HepG2 (cell line): ENCODE results near the gene SRP68. TPM values are rescaled to one million over a fixed set of nuclear protein-coding genes. Genes with fewer than 3 reads are reported as not detected.
A peak's percentile ranks its signal among the peaks of the same experiment; 100 is the strongest.

Source experiments
- ATAC-seq: fragments of 200-7000 bp; cut with Tn5 transposase; 3 replicates; pipeline ENCODE4 v1.9.1; 2020; ENCODE audit warnings: mild to moderate bottlenecking, moderate library complexity
- BruUV-seq: library from RNA; stranded (reverse); fragments of 400-500 nt; replicated peaks from 2 replicates; lab custom pipeline; 2021; lab: Mats Ljungman, UMichigan
- CTCF ChIA-PET: fragments of 300-600 bp; formaldehyde crosslinking; extraction: SDS; loops from one replicate; lab custom pipeline; 2021; ENCODE audit warnings: low total read pairs, inconsistent platforms, low intra/inter-chr PET ratio; lab: Yijun Ruan, JAX
- POLR2A ChIA-PET: fragments of 350-600 bp; sonication (Branson Sonifier 250); formaldehyde crosslinking; loops from one replicate; lab custom pipeline; 2020; ENCODE audit warnings: antibody characterized with exemption, inconsistent platforms; lab: Yijun Ruan, JAX
- DNase-seq: peaks from one replicate; pipeline ENCODE4 v3.0.0-alpha.2; 2015; ENCODE audit warnings: low spot score
- FAIRE-seq: peaks from 3 replicates; lab custom pipeline; 2011; peaks lifted over from hg19 to GRCh38; lab: Jason Lieb, UNC
- H2AFZ ChIP-seq: one replicate; pipeline ENCODE4 v1.6.1; 2011; ENCODE audit warnings: low read length, inconsistent platforms
- H3K27ac ChIP-seq: fragments of 300-600 bp; 3 replicates; pipeline ENCODE4 v1.8.0; 2011; ENCODE audit warnings: mixed run types, mild to moderate bottlenecking, mixed read lengths, low read length, inconsistent platforms; ENCODE audit not compliant: insufficient read depth; ENCODE audit errors: extremely low read length
- H3K27me3 ChIP-seq, 2 experiments: fragments of 200-600 bp in 1 of 2; 2 replicates in 1 of 2; 3 replicates in 1 of 2; pipeline versions ENCODE4 v1.6.0 to v1.8.0; 2011; ENCODE audit warnings: low read length in 2 of 2, mild to moderate bottlenecking in 2 of 2, moderate library complexity in 2 of 2, inconsistent platforms in 1 of 2; ENCODE audit not compliant: insufficient read depth in 2 of 2, control insufficient read depth in 1 of 2
- H3K36me3 ChIP-seq, 2 experiments: fragments of 200-600 bp in 1 of 2; replicated peaks in 1 of 2; 2 replicates in 1 of 2; 3 replicates in 1 of 2; pipeline versions ENCODE4 v1.5.1 to v1.8.0; 2011; ENCODE audit warnings: low read length in 2 of 2, inconsistent platforms in 1 of 2; ENCODE audit not compliant: insufficient read depth in 2 of 2, control insufficient read depth in 1 of 2
- H3K4me1 ChIP-seq: 2 replicates; pipeline ENCODE4 v1.5.1; 2012; ENCODE audit warnings: low read length, inconsistent platforms; ENCODE audit not compliant: insufficient read depth
- H3K4me2 ChIP-seq: 2 replicates; pipeline ENCODE4 v1.6.0; 2011; ENCODE audit warnings: low read depth, low read length, inconsistent platforms
- H3K4me3 ChIP-seq, 3 experiments: fragments of 200-600 bp in 1 of 3; sonication (generic), shearing (Covaris generic) in 1 of 3; replicated peaks in 1 of 3; 2 replicates each; pipeline ENCODE4 v1.5.1; 2011 to 2016; ENCODE audit warnings: low read length in 3 of 3, inconsistent platforms in 2 of 3, low read depth in 2 of 3, mild to moderate bottlenecking in 2 of 3, control low read depth in 1 of 3, mixed read lengths in 1 of 3; ENCODE audit not compliant: insufficient read depth in 1 of 3
- H3K79me2 ChIP-seq: one replicate; pipeline ENCODE4 v1.6.1; 2011; ENCODE audit warnings: low read length, inconsistent platforms; ENCODE audit not compliant: insufficient read depth
- H3K9ac ChIP-seq: 2 replicates; pipeline ENCODE4 v1.6.0; 2011; ENCODE audit warnings: mild to moderate bottlenecking, low read depth, low read length, inconsistent platforms; ENCODE audit not compliant: insufficient read depth
- H3K9me3 ChIP-seq: 2 replicates; pipeline ENCODE4 v1.5.1; 2012; ENCODE audit warnings: mild to moderate bottlenecking, low read length
- H4K20me1 ChIP-seq: 2 replicates; pipeline ENCODE4 v1.6.0; 2011; ENCODE audit warnings: inconsistent platforms, mild to moderate bottlenecking, low read length, moderate library complexity; ENCODE audit not compliant: insufficient read depth
- AGO2 ChIP-seq: fragments of 200-400 bp; formaldehyde crosslinking; optimal IDR thresholded peaks from 2 replicates; pipeline ENCODE3; 2017; ENCODE audit warnings: mild to moderate bottlenecking, low read depth, low read length, moderate library complexity
- ZBTB33 ChIP-seq: sonication (generic); formaldehyde crosslinking; IDR thresholded peaks from 2 replicates; pipeline ENCODE4 v1.4.0; 2020; ENCODE audit warnings: missing genetic modification reagents
- ZNF570 ChIP-seq: sonication (generic); formaldehyde crosslinking; IDR thresholded peaks from 2 replicates; pipeline ENCODE4 v1.4.0; 2020; ENCODE audit warnings: mild to moderate bottlenecking, missing genetic modification reagents, borderline replicate concordance
- ZNF883 ChIP-seq: sonication (generic); formaldehyde crosslinking; IDR thresholded peaks from 2 replicates; pipeline ENCODE4 v1.5.1; 2020; ENCODE audit warnings: mild to moderate bottlenecking, missing genetic modification reagents; ENCODE audit errors: not compliant biosample characterization
- WGBS: methylation state at CpG from one replicate; pipeline ENCODE4 v1.1.6; 2017; ENCODE audit warnings: low lambda C conversion rate; 5-methylcytosine and 5-hydroxymethylcytosine counted together
- in situ Hi-C: cut with HindIII; loops from 2 replicates; pipeline ENCODE4 v1.10.0; 2017; ENCODE audit warnings: low pct_unique_long_range_greater_than_20kb; ENCODE audit not compliant: extremely low pct_ligation_motif_present
- intact Hi-C: fragments of 100-400 bp; cut with micrococcal nuclease; formaldehyde crosslinking; loops from one replicate; pipeline ENCODE4 v1.10.0; 2022; ENCODE audit not compliant: unreplicated experiment
- polyA plus RNA-seq, 8 experiments: library from polyadenylated mRNA; depleted of rRNA in 3 of 8; stranded (reverse) in 7 of 8; unstranded in 1 of 8; fragments of >200 nt; fragmentation: Illumina TruSeq in 4 of 8; extraction: Trizol in 4 of 8; gene quantifications; 2 replicates each; pipeline versions ENCODE4 v1.2.1 to v1.2.3, GENCODE V29; 2011 to 2016; ENCODE audit warnings: low read depth in 4 of 8, missing spikeins in 1 of 8, mixed read lengths in 1 of 8; ENCODE audit not compliant: insufficient read depth in 1 of 8
- total RNA-seq, 5 experiments: library from RNA; depleted of rRNA; stranded (reverse); fragments of >200 nt; fragmentation: Illumina TruSeq; extraction: Trizol; gene quantifications; 2 replicates each; pipeline ENCODE4 v1.2.3, GENCODE V29; 2016; ENCODE audit warnings: low read depth in 1 of 5

The SRP68 gene
- total and polyA plus RNA-seq, 2 of the 13 experiments (the other 11 are each of a cell fraction or from before 2014, with no cell fraction given): 39.8 to 74.3 TPM

DNA sequence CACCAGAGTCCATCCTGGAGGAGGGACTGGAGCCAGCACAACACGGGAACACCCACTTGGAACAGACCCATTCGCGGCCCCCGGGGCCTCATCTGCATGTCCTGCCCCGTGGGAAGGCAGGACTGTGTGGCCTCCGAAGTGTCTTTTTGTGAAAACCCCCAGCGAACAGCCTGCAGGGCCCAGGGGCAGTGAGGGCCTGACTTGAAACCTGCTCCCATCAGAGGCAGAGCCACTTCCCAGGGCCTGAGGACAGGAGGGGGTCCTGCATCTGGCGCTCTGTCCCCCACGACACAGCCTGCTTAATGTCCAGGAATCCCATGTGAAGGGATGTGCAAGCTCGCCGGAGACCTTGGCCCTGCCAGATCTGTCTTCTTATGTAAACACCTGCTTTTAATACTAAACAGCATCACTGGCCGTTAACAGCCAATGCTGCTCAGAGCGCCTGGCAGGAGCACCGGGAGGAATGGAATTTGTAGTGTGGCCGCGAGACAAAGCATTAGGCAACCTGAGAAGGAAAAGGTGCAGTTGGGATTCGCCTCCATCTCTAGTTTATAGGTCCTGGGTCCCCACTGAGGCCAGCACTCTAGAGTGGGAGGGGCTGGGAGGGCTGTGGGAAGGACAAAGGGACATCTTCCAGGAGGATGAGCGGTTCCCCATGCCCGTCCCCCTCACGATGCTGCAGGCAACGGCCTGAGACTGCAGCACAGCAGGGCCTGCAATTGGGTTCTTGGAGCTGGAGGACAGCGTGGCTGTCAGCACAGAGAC lies 35.6 kb downstream of the SRP68 start:
- Histone ChIP-seq H3K9ac (no peak overlapping the region), H2AFZ (no peak overlapping the region), H3K27ac (no peak overlapping the region), H3K36me3 (peaks cover 22 to 43% of the 10 kb centered on the region in 2 experiments), H3K79me2 (no peaks in the 10 kb centered on the region), H3K4me1 (peaks cover 24% of the 10 kb centered on the region), H3K4me2 (no peak overlapping the region), H3K27me3 (no peaks in the 10 kb centered on the region), H4K20me1 (no peaks in the 10 kb centered on the region), H3K4me3 (no peak overlapping the region)
- no peak for DNase-seq
- CTCF ChIA-PET: no interaction called here
- in situ Hi-C loops (no loop called here), intact Hi-C loops (no loop called here)
- no peak for ATAC-seq
- no TSS peak for BruUV-seq
- TF ChIP-seq ZNF883 (CRISPR knock-in tag) (no peak), AGO2 (peak; percentile 54), ZBTB33 (CRISPR knock-in tag) (peak; percentile 21; the same call in 1 of the 2 replicates), ZNF570 (CRISPR knock-in tag) (no peak)
- TF ChIP-seq, all 625 proteins: peak for 2
- POLR2A ChIA-PET: no interaction called here
- no peaks in the 10 kb centered on the region for H3K9me3 ChIP-seq
- no peak for FAIRE-seq
- WGBS: 90% methylated on average over 20 of the region's 22 CpGs
